HEK293 (cell line): Measurements from ENCODE around the gene AURKB.

Experiments
- CTCF ChIP-seq: fragments of 450-650 bp; formaldehyde crosslinking; IDR thresholded peaks from 2 replicates; pipeline ENCODE4 v1.5.1; 2016; ENCODE audit warnings: missing biosample characterization, missing genetic modification characterization
- MEIS1 ChIP-seq: sonication (generic); formaldehyde crosslinking; IDR thresholded peaks from 2 replicates; pipeline ENCODE4 v1.8.1; 2022; ENCODE audit warnings: missing genetic modification reagents, mild to moderate bottlenecking, borderline replicate concordance
- SCRT1 ChIP-seq: fragments of 450-650 bp; formaldehyde crosslinking; IDR thresholded peaks from 2 replicates; pipeline ENCODE4 v1.5.1; 2016; ENCODE audit warnings: missing biosample characterization, missing genetic modification characterization, borderline replicate concordance
- SETDB1 ChIP-seq: IDR thresholded peaks from one replicate; pipeline ENCODE4 v1.6.1; 2017; ENCODE audit warnings: mild to moderate bottlenecking, low read length, moderate library complexity, mixed read lengths; ENCODE audit not compliant: insufficient read length
- SP3 ChIP-seq: fragments of 450-650 bp; formaldehyde crosslinking; IDR thresholded peaks from 2 replicates; pipeline ENCODE4 v1.5.1; 2016; ENCODE audit warnings: missing biosample characterization, missing genetic modification characterization
- ZBTB26 ChIP-seq: fragments of 450-650 bp; formaldehyde crosslinking; optimal IDR thresholded peaks from 2 replicates; pipeline ENCODE3; 2016; ENCODE audit warnings: missing biosample characterization, mild to moderate bottlenecking, missing genetic modification characterization
- ZNF302 ChIP-seq: fragments of 450-650 bp; formaldehyde crosslinking; IDR thresholded peaks from 2 replicates; pipeline ENCODE4 v1.5.1; 2016; ENCODE audit warnings: missing biosample characterization, missing genetic modification characterization, low read depth
- ZNF391 ChIP-seq: fragments of 450-650 bp; formaldehyde crosslinking; IDR thresholded peaks from 2 replicates; pipeline ENCODE4 v1.5.1; 2016; ENCODE audit warnings: low read depth, missing biosample characterization, missing genetic modification characterization, borderline replicate concordance
- ZNF518A ChIP-seq: fragments of 450-650 bp; formaldehyde crosslinking; conservative IDR thresholded peaks from 2 replicates; pipeline ENCODE4 v1.5.1; 2016; ENCODE audit warnings: low read depth, missing biosample characterization, missing genetic modification characterization
- ZSCAN23 ChIP-seq: fragments of 450-650 bp; formaldehyde crosslinking; IDR thresholded peaks from 2 replicates; pipeline ENCODE4 v1.5.1; 2016; ENCODE audit warnings: missing biosample characterization, missing genetic modification characterization
- ZXDB ChIP-seq: fragments of 450-650 bp; formaldehyde crosslinking; IDR thresholded peaks from 2 replicates; pipeline ENCODE4 v1.5.1; 2016; ENCODE audit warnings: missing biosample characterization, missing genetic modification characterization

GRCh38 chr17:8210761-8211458, 535 bp upstream of the AURKB start:
- TF ChIP-seq CTCF (tag by site-specific recombination) (no peak), ZXDB (tag by site-specific recombination) (no peak), MEIS1 (CRISPR knock-in tag) (no peak), ZNF391 (tag by site-specific recombination) (no peak), ZNF302 (no peak), SP3 (tag by site-specific recombination) (no peak), SETDB1 (no peak), ZBTB26 (tag by site-specific recombination) (no peak), ZNF518A (tag by site-specific recombination) (no peak; the same call in 1 of the 2 replicates), ZSCAN23 (tag by site-specific recombination) (no peak), SCRT1 (no peak)
